Measurements from ENCODE around the gene S100A7.

The S100A7 gene

DNA sequence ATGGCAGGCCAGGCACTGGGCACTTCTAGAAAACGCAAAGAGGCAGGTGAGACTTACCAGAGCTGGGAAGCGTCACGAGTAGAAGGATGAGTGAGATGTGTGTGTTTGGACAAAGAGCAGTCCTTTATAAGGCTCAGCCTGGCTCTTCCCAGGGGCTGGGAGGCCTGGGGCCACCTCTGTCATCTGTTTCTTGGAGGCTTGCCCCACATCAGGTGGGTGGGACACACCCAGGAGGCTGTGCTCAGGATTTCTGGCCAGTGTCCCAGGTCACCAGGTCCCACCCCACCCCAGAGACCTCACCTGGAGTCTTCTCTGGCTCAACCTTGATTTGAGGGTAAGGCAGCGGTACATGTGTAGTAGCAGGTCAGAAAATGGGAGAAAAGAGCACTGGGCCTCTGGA lies at the start of gene S100A7:
Gene S100A7, minus strand, starts transcription at position 101 of the 400 bp plus-strand sequence. CDS start 1,638 bp downstream, outside the sequence.
- no peak for DNase-seq

DNA sequence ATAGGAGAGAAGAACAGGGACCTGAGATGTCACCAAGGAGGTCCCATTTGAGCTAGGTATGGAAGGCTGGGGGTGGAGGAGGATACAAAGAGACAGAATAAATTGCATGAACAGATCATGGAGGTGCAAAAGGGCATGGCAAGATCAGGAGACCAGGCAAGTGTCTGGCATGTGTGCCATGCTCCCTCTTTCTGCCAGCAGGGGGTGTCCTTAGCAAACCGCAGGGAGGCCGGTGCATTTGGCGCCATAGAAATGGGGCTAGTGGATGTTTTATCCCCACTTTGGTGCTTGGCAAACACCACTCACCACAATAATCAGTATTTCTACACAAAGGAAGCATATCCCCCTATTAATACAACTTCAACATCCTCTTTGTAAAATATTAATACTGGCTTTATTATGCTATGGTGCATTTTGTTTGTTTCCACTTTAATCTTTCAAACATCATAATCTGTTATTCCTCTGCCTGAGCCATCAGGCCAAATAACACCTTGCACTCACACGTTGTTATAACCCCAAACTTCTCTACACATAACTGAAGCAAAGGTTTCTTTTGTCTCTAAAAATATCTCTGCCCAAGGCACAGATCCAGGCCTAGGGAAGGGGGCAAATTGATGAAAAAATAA lies 49.4 kb upstream of the S100A7 start:
- DNase-seq: peak; percentile 57 to 62

DNA sequence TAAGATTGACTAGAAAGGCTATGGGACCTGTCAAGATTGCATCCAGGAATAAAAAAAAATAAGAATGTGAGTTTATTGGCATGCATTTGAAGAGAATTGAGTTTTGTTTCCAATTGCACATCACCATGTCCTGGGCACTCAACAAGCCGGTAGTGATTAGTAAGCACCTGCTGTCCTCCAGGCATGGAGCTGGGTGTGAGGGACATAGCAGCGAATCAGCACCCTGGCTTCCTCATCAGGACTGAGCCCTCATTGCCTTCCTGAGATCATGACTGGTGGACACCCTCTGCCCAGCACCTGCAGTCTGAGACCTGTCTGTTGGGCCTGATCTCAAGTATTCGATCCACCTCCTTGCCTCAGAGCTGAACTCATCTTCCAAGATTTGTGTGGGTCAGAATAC lies 48.6 kb upstream of the S100A7 start:
- DNase-seq: no peak

DNA sequence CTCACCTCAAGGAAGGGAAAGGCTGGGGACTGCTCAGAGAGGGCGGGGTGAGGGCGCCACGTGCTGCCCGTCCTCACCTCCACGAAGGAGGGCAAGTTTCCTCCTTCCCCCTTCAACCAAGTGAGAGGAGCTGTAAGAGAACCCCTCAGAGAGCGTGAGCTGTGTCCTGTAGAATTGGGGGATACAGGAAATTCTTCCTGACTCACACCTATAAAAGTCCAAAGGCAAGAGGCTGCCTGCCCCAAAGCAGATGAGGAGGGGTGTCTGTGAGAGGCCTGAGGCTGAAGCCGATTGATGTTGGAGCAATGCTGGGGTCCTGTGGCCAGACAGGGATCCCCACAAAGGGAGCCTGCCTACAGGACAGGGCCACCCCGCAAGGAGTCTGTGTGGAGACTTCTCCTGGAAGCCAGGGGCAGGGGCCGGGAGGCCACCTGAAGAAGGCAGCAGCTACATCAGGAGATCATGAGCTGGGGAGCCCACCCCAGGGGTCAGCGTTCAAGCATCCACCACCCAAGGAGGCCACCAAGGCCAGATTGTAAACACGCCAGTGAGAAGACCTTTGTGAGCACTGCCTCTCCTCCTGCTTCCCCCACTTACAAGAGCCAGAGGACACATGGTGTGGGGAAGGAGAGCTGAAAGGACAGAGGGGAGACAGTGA lies 47.6 kb upstream of the S100A7 start:
- DNase-seq: no peak

DNA sequence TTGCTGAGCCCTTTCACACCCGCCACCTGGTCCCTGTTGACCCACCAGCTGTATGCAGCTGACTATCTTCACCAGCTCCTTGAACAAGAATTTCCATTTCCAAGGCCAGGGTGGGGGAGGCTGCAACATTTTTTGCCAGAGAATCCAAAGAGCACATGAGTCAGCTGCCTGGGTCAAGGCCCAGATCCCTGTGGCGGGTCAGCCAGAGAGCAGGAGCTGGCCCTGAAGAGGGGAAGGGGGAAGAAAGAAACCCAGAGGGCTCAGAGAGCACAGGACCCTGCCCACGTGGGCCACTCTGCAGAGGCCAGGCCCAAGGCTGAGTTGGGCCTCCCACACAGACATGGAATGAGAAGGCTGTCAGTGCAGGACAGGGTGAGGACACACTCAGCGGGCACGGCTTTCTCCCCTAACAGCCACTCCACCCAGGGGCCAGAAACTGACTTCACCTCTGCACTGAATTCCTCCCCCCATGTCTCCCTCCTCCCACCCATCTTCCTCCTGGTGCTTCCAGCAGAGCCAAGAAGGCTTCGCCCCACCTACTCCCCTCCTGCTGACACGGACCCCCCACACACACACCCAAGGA lies 46.5 kb upstream of the S100A7 start:
- no peak for DNase-seq

DNA sequence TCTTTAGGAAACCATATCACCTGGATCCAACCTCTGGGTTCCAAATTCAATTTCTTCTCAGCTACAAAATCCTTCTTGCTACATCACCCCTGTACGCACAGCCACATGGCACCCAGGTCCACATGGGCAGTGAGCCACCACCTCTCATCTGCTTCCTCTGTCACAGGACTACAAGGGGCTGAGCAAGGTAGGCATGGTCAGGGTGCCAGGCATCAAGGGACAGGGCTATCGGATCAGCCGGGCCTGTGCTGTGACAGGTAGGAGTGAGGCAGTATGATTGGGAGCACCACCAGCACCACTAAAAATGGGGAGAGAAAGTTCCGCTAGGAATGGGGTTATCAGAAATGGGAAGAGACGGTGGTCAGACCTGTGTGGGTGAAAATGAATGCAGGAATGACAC lies 45.9 kb upstream of the S100A7 start:
- DNase-seq: no peak

DNA sequence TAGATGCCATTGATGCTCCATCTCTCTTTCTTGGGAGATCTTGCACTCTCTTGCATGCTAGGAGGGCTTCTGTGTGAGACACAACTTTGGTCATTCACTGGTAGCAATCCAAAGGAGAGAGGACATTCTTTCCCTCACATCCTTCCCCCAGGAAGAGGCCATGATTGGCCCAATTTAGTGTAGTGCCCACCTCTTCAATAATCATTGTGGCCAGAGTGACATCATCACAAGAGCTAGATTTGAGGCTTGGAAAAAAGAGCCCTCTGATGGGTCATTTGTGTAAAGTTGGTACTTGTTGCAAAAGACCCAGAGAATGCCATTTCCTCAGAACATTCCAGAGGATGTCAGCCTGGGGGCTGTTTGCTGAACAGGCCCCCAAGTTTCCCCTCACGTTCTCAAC lies 45.1 kb upstream of the S100A7 start:
- DNase-seq: no peak

DNA sequence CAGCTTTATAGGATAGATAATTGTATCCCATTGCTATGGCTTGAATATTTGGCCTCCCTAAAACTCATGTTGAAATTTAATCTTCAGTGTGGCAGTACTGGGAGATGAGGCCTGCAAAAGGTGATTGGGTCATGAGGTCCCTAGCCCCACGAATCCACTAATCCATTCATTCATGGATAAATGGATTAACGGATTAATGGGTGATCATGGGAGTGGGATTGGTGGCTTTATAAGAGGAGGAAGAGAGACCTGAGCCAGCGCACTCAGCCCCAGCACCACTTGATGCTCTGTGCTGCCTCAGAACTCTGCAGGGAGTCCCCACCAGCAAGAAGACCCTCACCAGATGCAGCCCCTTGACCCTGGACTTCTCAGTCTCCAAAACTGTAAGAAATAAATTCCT lies 43.3 kb upstream of the S100A7 start:
- DNase-seq: no peak

DNA sequence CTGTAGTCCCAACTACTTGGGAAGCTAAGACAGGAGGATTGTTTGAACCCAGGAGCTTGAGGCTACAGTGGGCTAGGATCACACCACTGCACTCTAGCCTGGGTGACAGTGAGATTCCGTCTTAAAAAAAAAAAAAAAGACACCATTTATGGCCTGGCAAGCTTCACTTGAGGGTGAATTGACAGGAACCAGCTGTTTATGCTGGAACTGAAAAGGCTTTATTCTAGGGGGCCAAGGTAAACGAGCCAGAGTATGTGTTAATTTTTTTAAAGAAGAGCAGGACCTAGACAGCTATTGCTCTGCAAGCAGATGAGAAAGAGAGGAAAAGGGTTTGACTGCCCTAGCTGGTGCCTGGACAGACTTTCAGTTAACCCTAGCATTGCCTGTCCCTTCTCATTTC lies 38.3 kb upstream of the S100A7 start:
- DNase-seq: no peak

DNA sequence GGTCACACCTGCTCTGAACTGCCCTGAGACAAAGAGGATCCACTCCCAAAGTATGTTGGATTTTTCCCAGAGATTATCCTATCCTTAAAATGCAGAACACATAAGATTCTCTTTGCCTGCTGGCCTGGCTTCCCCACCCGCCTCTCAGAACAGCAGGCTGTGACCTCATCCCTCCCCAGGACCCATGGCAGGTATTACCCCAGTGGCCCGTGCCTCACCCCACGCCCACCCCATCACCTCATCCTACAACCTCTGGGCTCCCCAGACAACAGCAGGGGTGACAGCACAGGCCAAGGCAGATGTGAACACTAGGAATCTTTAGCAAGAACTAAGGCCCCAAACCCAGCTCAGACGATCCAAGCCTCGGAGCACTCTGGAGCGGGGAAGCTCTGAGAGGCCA lies 35.1 kb upstream of the S100A7 start:
- no peak for DNase-seq

DNA sequence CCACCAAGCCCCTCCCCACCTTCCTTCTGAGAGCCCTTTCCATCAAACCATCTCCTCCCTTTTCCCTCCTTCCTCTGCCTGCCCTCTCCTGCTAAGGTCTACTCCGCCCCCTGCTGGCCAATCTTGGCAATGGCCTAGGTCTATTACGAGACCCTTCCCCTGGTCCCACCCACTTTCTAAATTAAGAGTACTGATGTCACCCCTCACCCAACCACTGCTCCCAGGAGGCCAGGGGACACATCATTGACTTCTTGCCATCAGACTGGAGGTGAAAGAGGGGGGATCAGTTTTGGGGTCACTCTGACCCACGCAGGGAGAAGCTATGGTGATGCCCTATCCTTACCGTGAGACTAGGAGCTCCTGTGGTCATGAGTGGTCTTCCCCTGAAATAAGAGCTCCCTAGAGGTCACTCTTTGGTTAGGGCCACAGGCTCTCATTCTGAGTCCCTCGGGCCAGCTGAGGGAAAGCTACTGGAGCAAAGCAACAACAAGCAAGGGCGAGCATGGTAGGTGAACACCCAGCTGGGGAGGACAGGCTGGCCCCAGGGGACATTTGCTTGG lies 34.6 kb upstream of the S100A7 start:
- peak; percentile 30 to 56 for DNase-seq

DNA sequence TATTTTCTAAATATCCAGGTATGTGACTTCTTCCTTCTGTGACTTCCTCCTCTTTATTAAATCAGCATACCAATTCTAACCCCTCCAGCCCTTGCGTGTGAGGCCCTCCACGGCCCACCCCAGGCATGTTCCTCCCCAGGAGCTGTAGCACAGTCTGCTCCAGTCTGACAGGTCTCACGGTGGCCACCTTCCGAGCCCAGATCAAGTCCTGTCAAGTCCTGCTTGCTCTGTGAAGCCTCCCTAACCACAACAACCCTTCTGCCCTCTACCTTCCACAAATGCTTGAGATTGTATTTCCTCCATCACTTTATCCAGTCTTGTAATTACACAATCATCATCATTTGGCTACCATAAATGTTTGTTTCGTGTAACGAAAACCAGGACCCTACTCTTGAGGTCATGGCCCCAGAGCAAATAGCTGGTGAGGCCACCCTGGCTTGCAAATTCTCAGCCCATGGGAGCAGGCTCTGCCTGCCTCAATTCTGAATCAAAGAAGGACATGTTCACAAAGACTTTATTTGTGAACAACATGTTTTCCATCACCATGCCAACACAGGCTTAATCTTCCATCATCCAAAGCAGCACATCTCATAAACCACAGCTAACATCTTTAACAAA lies 33.0 kb upstream of the S100A7 start:
- DNase-seq: no peak

DNA sequence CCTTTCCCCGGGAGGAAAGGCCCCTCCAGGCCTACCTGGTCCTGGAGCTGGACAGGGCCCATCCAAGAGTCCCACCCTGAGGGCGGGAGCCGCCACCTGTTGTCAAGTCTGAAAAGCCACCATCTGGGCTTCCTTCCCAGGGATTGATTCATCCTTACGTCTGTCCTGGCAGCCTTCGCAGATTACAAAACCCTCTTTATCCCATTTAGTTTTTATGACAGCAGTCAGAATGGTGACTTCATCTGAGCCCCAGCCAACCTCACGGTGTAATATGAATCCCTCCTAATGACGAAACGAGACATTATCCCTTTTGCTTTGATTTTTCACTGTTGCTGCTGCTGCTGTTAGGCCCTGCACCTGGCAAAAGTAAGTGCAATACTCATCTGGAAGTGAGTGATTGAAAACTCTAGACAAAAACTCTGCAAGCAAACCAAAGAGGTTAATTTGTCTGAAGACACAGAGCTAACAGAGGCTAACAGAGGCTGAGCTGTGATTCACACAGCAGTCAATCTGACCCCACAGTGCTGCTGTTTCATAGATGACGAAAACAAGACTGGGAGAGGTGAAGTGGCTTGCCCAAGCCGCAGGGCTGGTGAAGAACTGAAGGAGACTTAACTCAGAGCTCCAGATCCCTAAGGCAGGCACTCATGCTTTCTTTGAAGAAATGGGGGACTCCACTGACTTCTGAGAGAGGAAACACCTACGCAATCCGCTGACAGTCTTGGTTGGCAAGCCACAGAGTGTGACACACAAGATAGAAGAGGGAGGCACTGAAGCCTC lies 30.0 kb upstream of the S100A7 start:
- peak; percentile 56 to 66 for DNase-seq

DNA sequence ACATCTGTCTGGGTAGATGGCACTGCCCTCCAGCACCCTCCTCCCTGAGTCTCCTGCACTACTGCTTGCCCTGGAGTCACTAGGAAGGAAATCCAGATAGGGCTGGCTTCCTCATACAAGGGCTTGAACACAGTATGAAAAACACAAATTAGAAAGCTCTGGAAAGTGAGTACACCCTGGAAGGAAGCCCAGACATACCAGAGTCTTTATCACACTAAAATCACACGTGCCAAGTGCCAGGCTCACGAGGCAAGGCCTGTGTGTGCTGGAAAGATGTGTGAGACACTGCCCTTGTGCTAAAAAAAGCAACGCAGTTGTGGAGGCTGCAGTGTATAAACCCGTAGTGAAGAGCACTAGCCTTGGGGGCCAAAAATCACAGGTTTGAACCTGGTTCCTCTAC lies 28.3 kb upstream of the S100A7 start:
- DNase-seq: no peak

DNA sequence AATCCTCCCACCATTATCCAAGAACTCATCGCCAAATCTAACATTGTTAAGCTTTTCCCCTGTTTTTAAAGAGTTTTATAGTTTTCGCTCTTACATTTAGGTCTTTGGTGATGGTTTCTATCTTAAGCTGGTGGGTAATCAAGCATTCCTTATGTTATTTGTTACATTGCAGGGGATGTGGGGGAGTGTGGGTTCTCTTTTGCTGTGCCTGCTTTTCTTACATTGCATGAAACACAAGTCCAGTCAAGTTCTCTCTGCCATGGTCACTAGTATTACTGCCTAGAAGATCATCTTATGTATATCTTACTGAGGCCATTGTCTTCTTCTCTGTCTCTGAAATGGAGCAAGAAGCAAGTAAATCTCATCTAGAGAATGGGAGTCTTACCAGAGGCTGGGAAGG lies 27.3 kb upstream of the S100A7 start:
- DNase-seq: no peak

DNA sequence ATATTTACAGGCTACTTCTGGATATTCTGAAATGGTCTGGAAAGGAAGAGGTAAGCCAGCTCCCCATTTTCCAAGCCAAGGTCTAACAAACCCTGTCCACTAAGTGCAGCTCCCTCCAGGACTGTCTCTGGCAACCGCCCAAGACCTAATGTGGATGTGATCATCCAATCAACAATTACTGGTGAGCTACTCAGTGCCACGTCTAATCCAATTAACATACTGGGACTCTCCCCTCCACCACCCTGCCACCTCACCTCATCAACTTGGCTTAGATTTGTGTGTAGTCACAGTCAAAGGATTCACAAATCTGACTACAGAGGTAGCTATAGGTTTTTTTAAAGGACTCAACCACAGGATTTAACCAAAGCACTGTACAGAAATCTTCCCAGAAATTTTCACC lies 25.4 kb upstream of the S100A7 start:
- no peak for DNase-seq

DNA sequence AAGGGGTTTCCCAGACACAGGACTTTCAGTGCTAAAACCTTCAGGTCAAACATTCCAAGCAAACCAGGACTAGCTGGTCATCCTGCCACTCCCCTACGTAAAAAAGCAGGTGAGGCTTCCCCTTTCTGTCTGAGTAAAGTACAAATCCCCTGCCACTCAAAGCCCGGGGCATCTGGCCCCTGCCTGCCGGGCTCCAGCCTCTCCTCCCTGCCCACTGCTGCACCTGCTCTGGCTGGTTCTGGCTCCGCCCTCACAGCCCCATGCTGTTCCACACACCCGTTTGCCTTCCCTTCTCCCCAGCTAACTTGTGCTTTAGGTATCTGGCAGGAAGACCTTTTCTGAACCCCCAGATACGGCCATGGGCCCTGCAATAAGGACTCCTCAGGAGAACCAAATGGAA lies 23.3 kb upstream of the S100A7 start:
- no peak for DNase-seq

DNA sequence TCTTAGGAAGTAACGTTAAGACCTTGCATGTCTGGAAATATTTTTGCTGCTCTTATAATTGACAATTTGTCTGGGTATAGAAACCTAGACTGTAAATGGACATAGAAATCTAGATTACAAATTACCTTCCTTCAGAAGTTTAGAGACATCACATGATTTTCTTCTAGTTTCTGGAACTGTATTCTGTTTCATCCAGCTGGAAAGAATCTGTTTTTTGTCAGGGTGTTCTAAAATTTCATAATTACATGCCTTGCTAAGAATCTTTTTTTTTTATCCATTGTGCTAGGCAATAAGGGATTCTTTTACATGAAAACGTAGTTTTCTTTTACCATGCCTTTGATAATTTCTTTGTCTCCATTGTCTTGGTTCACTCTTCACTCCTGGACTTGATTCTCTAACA lies 20.7 kb upstream of the S100A7 start:
- DNase-seq: no peak

DNA sequence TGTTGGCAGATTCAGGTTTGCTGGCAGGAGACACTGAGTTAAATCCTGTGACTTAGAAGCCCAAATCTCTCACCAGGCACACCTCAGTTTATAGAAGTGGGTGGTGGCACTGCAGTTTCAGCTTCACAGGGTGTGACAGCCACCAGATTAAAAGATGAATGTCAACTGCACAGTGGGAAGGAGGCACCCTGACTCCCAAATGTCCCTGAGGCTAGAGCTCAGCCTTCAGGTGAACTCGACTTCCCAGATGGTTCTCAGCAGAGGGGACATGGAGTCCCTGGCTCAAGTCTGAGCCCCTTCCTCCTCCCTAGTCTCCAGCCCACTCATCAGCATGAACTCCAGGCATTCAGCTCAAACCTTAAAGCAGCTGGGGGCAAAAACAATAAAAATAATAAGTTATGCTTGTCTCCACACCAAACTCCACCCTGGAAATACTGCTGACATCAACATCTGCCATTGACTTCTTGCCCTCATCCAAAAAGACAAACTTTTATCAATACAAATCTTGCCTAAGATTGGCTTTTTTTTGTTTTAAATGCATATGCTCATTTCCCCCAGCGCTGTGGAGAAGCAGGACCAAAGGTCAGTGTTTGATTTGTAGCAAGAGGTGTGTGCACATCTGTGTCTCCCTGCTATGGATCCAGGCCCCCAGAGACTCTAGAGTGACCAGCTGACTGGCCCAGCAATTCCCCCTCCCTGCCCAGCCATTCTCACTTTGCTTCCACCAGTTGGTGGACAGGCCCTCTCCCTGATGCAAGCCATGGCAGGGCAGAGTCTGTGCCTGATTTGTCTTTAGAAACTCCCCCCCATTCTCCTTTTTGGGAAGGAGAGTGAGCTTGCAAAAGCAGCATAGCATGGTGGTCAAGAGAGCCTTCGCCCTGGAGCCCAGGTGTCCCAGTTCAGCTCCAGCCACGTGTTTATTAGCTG lies 18.5 kb upstream of the S100A7 start:
- DNase-seq: no peak

DNA sequence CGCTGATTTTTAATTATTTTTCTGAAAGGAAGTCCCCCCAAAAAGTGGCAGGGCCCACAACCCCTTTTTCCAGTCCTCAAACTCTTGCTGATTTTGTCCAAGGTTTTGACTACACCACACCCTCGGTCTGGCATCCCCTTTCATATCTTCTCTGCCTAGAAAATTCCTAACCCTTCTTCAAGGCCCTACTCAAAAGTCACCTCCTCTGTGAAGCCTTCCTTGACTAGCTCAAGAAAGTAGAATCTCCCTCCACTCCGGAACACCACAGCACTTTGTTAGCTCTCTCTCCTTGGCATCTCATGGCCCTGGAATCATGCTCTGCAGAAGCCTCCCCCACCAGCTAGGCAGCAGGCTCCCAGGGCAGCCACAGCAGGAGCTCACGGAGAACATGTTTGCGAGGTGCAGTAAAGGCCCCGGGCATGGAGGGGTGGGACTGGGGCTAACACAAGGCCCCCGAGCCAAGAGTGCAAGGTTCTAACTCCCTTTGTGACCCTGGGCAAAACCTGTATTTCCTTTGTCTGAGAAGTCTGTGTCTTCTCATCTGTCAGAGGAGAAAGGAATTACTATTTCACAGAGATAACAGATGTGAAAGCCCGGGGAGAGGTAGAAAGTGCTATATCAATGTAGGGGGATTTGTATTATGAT lies 17.7 kb upstream of the S100A7 start:
- no peak for DNase-seq

DNA sequence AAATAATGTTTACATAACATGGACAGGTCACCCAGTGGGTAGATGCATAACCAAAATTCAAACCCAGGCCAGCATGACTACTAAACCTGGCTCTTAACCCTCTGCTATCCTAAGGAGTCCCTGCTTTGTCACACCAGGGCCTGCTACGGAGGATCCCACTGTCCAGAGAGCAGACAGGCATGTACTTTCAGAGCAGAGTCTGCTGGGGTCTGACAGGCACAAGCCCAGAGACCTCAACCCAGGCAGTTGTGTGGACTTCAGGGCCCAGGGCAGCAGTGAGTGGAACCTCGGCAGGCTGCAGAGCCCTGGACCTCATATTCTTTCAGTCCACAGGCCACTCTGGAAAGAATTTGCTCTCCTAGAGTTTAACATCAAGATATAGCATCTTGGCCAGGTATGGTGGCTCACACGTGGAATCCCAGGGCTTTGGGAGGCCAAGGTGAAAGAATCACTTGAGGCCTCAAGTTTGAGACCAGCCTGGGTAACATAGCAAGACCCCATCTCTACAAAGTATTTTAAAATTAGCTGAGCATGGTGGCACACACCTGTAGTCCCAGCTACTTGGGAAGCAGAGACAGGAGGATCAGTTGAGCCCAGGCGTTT lies 16.1 kb upstream of the S100A7 start:
- no peak for DNase-seq
